ENCODE results near the gene AKAP7.
"Not testable (repeated sequence)": the region's sequence is repeated elsewhere in the genome, so short reads cannot be mapped to it uniquely, and the experiment has no call there.

Gene AKAP7

GRCh38 chr6:131135244-131136020 is at the start of gene AKAP7:
Gene AKAP7 (plus strand): TSS chr6:131135467. CDS start chr6:131135764, 297 bp downstream.
- peak; percentile 42 to 51 for DNase-seq (ENCODE audit: low read depth in 2 of 2)

GRCh38 chr6:131090339-131090738 is 44.9 kb upstream of the AKAP7 start:
- DNase-seq (ENCODE audit: low read depth in 2 of 2), result not testable (repeated sequence)

- DNase-seq (ENCODE audit: low read depth in 2 of 2), result not testable (repeated sequence)
Observed at GRCh38 chr6:131091944-131092343, 43.3 kb upstream of the AKAP7 start.

- no peak for DNase-seq (ENCODE audit: low read depth in 2 of 2)
Observed at GRCh38 chr6:131093334-131093733, 41.9 kb upstream of the AKAP7 start.

- DNase-seq (ENCODE audit: low read depth in 2 of 2), result no peak
Observed at GRCh38 chr6:131096786-131097185, 38.5 kb upstream of the AKAP7 start.

DNA sequence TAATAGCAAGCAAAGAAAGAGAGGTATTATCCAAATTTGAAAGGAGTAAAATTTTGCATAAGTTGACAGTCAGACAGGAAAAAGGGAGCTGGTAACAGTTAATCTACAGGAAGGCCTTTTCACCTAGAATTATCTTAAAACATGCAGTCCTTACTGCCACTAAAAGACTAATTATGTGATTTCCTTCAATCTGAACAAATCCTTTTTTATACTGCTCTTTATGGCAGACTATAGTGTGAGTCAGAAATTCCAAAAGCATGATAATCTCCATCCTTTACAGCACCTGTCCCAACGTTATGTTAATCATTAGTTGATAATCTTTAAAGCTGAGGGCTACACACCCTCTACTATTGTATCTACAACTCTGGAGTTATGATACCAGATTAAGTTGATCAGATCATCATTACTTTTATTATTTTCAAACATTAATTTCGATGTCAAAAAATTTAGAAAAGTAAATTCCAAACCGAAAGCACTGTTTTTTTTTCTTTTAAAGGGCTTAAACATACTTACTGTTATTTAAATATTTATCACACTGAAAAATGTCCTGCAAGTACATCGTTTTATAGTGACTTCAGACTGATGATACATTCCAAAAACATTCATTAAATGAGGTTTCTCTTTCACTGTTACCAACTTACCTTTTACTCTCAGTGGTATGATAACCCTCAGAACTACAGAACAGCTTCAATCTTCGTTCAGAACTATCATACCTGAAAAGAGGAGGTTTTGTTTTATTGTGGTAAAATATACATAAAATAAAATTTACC is 33.2 kb upstream of the AKAP7 start:
- no peak for DNase-seq (ENCODE audit: low read depth in 2 of 2)

DNA sequence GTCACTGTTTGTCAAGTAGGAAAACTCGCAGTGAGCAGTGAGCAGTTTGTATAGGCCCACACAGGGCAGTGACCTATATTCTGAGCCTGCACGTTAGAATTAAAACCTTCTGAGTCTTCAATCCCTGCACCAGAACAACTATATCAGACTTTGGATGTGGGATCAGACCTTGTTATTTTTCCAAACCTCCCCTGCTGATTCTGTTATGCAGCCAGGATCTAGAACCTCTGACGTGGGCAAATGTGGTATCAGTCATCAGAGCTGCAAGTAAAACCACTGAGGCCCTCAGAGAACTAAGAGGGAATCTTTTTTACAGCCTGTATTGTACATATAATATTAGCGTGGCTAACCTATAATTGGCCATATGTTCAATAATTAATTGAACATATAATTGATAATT is 32.0 kb upstream of the AKAP7 start:
- no peak for DNase-seq (ENCODE audit: low read depth in 2 of 2)

DNA sequence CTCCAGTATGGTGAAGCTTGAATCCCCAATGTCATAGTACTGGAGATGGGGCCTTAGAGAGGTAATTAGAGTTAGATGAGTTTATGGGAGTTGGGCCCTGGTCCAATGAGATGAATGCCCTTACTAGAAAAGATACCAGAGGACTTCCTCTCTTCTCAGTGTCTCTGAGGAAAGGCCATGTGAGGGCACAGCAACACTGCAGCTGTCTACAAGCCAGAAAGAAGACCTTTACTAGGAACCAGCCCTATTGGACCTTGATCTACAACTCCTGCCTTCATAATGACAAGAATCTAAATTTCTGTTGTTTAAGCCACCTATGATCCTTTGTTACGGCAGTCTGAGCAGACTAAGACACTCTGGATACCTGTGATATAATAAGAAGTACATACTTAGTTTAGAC is 31.4 kb upstream of the AKAP7 start:
- no peak for DNase-seq (ENCODE audit: low read depth in 2 of 2)

GRCh38 chr6:131107151-131107550 is 28.1 kb upstream of the AKAP7 start:
- DNase-seq (ENCODE audit: low read depth in 2 of 2), result no peak

DNA sequence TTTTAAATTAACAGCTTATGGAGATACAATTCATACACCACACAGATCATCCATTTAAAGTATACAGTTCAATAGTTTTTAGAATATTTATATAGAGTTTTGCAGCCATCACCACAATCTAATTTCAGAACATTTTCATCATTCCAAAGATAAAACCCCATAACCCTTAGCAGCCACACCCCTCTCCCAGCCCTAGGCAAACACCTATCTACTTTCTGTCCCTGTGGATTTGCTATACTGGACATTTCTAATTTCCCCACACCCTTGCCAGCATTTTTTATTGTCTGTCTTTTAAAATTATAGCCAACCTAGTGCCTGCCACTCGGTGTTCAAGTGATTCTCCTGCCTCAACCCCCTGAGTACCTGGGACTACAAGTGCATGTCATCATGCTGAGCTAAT is 23.0 kb upstream of the AKAP7 start:
- no peak for DNase-seq (ENCODE audit: low read depth in 2 of 2)

DNA sequence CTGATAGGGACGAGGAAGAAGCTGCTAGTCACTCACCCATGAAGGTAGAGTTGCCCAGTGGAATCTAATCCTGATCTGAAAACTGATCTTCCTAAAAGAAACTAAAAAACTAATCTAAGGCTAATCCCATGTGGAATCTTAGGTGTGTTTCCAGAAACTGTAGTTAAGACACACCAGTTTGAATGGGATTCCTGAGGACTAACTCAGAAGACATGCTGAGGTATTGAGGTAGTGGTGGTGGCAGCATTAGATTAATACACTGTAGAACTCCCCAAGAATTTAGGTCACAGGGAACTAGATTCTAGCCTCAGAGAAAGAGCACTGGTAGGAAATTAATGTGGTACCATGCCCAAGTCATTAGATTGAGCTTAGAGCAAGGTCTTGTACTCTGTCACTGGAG is 19.6 kb upstream of the AKAP7 start:
- DNase-seq (ENCODE audit: low read depth in 2 of 2), result no peak

DNA sequence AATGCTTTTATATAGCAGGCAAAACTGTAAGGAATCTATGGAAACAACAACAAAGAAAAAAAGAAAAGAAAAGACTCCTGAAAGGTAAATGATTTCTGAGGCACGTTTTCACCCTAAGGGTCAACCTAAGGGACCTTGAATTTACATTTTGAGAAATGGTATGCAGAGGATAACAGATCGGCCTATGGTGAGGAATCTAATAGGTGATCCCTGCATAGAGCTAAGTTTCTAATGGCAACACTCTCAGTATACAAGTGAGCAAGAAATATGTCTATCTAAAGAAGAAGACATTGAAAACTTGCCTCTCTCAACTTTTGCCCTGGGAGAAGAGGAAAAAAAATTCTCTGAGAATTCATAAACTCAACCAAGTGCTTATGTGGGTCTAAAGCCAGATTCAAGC is 18.9 kb upstream of the AKAP7 start:
- DNase-seq (ENCODE audit: low read depth in 2 of 2), result no peak

DNA sequence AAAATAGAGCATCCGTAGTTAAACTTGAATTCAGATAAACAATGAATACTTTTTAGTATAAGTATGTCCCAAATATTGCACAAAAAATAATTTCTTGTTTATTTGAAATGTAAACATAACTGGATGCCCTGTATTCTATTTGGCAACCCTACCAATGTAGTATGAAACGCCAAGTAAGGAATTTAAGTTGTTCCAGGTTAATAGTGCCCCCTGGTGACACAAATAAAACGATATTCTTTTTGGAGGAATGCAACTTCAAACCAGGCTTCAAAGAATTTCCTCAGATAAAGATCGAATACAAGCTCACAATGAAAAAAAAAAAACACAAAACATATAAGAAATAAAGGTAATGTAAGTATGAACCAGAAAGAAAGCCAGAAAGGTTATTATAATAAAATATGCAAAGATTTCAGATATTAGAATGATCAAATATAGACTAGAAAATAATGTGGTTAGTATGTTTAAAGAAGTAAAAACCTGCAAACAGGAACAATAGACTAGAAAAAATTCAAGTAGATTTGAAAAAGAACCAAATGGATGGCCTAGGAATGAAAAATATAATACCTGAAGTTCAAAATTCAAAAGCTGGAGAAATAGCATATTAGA is 18.4 kb upstream of the AKAP7 start:
- no peak for DNase-seq (ENCODE audit: low read depth in 2 of 2)

DNA sequence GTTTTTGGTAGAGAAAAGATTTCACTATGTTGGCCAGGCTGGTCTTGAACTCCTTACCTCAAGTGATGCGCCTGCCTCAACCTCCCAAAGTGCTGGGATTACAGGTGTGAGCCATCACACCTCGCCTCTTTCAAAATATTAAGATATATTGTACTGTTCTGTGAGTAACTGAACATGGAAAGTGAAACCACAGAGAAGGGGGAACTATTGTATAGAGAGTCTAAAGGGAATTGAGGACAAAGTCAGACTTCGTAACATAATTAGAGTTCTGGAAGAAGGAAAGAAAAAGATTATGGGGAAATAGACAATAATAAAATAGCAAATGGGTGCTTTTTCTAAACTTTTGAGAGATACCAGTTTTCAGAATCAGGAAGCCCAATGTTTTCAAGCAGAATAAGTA is 17.4 kb upstream of the AKAP7 start:
- no peak for DNase-seq (ENCODE audit: low read depth in 2 of 2)

- DNase-seq (ENCODE audit: low read depth in 2 of 2), result no peak
Observed at GRCh38 chr6:131122007-131122406, 13.3 kb upstream of the AKAP7 start.

DNA sequence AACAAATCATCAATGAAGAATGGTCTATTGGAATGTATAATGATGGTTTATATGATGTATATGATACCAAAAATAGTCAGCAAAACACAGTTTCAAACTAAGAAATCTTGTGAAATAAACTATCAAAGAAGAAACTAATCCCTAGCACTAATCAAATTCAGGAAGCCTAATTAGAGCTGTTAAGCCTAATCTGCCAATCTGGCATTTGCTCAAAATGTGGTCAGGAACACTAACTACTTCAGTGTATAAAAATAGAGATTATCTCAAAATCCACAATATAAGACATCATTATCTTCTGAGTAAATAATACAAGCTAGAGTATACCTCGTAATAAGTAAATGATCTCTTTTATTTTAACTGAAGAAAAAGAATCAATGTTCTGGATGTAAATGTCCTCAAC is 12.8 kb upstream of the AKAP7 start:
- DNase-seq (ENCODE audit: low read depth in 2 of 2), result no peak

DNA sequence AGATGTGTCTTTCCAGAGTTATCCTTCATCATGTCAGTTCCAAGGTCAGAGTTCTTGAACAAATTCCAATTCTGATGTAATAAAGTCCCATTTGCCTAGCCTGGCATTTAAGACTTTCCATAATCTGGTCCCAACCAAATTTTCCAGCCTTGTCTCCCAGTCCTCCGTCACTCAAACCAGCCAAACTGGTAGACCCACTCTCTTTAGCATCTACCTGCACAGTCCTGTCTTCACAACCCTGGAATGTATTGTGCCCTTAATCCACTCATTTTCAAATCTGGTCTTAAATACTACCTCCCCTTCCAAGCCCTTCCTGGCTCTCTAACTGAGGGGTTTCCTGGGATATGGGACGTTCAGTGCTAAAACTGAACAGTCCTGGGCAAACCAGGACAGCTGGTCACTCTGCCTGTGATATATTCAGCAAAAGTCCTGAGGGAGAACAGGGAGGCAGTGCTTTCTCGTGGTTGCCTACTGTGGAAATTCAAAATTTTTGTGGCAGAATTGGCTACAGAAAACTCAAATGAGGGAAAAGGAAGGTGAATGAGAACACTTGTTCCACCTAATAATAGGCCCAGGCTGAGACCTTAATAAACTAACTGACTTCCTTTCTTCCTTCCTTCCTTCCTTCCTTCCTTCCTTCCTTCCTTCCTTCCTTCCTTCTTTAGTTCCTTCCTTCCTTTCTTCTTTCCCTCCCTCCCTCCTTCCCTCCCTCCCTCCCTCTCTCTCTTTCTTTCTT is 10.8 kb upstream of the AKAP7 start:
- no peak for DNase-seq (ENCODE audit: low read depth in 2 of 2)

DNA sequence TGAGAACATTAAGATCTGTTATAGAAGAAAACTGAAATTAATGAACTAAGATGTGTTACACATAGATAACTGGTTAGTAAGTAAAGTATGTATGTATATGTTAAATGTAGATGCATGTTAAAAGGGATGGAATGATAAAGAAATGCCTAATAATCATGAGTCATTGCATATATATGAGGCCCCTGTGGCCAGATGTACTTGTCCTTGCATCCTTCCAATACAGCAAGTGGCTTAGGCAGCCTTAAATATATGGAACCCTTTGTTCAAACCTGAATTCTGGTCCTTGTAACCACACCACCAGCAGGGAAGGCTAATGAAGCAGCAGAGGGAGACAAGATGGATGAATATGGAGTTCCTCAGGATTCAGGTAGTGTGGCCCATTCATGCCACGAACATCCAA is 9.8 kb upstream of the AKAP7 start:
- no peak for DNase-seq (ENCODE audit: low read depth in 2 of 2)

DNA sequence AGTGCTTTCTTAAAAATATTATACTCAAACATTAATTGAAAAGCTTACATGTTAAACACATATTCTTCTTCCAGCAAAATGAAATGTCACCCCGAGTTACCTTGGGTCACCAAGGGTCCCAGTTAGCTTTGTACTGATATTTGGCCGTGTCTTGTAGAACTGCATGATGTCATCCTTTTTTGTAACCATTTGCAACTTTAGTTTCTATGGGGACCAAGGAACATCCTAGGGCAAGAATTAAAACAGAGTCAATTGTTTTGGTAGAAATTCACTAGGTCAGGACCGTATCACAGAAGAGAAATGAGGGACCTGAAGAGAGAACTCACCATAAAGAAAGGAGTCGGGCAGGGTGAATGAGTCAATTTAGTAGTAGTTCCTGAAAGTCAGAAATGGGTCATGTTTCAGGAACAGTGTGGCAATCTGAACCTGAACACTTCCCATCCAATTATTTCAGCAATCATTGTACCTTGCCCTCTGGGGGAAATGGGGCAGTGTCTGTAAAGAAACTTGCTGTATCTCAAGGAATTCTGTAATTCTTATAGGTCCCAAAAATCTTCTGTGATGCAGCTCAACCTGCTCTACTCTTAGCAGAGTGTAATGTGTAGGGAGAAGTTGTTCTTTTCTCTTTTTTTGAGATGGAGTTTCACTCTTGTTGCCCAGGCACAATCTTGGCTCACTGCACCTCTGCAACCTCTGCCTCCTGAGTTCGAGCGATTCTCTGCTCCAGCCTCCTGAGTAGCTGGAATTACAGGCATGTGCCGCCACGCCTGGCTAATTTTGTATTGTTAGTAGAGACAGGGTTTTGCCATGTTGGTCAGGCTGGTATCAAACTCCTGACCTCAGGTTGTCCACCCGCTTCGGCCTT is 5.3 kb upstream of the AKAP7 start:
- DNase-seq (ENCODE audit: low read depth in 2 of 2), result no peak

DNA sequence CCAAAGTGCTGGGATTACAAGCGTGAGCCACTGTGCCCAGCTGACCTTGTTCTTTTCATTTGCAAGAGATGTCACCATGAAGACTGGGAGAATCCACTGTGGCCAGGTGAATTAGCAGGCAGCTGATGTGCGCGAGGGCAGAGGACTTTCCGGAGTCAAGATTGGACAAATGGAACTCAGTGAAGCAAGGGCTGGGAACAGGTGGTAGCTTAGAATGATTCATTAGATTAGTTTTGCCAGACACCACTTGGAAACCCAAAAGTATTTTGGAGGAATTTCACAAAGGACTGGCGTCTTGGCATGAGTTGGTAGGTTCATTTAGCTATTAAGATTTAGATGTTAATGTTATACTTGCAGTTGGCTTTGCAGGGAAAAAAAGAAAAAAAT is 4.7 kb upstream of the AKAP7 start:
- no peak for DNase-seq (ENCODE audit: low read depth in 2 of 2)

DNA sequence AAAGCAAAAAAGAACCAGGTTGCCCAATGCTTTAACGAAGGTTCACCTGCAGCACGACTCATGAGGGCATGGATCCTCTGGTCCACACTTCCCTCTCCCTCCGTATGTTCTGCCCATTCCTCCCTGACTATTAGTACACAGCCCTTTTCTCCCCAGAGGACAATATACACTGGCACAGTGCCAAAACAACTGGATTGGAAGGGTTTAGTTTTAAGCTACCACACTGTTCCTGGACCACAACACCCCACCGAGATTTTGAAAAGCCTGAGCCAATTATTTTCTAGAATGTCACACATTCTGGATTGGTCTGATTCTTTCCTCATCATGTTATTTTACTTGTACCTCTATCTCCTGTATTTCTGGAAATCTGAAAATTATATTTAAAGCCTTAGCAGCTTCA is 2.9 kb upstream of the AKAP7 start:
- DNase-seq (ENCODE audit: low read depth in 2 of 2), result no peak
